ENCODE data around the gene TMEM183A.
A peak's percentile ranks its signal among the peaks of the same experiment; 100 is the strongest.
"Not testable (repeated sequence)": the region's sequence is repeated elsewhere in the genome, so short reads cannot be mapped to it uniquely, and the experiment has no call there.

Gene TMEM183A

DNA sequence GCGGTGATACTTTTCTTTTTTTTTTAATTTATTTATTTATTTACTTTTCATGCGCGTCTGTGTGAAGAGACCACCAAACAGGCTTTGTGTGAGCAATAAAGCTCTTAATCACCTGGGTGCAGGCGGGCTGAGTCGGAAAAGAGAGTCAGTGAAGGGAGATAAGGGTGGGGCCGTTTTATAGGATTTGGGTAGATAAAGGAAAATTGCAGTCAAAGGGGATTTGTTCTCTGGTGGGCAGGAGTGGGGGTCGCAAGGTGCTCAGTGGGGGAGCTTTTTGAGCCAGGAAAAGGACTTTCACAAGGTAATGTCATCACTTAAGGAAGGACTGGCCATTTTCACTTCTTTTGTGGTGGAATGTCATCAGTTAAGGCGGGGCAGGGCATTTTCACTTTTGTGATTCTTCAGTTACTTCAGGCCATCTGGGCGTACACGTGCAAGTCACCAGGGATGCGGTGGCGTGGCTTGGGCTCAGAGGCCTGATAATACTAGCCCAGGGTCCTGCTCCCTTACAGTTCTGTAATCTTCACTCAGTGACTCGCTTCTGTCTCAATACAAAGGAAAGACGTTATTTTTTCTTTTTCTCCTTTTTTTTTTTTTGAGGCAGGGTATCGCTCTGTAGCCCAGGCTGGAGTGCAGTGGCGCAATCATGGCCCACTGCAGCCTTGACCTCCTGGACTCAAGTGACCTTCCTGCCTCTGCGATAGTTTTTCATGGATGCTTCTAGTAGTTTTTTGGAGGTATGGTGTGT lies 1.6 kb upstream of the TMEM183A start:
- Histone ChIP-seq H4K8ac (ENCODE audit: low read depth, low read length) (peak overlapping the region; percentile 62), H4K12ac (ENCODE audit: low read depth, low read length) (peak overlapping the region; percentile 92), H2BK12ac (ENCODE audit: low read length) (peak overlapping the region; percentile 2), H3K4me2 (ENCODE audit: low read length) (peak overlapping the region; percentile 62), H4K91ac (ENCODE audit: low read depth, low read length) (peak overlapping the region; percentile 8)
- H3K4ac ChIP-seq (ENCODE audit: low read depth, low read length); H3K9ac ChIP-seq (ENCODE audit: low read length); H3K4me1 ChIP-seq (ENCODE audit: control insufficient read depth in 1 of 2, insufficient read depth in 2 of 2, low read length in 2 of 2); H3K4me3 ChIP-seq (ENCODE audit: low read depth, low read length); H3K27ac ChIP-seq (ENCODE audit: low read depth, low read length); DNase-seq; H3K79me2 ChIP-seq (ENCODE audit: control insufficient read depth, insufficient read depth, low read length, poor library complexity); H3K36me3 ChIP-seq (ENCODE audit: control insufficient read depth in 1 of 2, insufficient read depth in 2 of 2, low read length in 2 of 2); H3K27me3 ChIP-seq (ENCODE audit: insufficient read depth, low read length); H3K9me3 ChIP-seq (ENCODE audit: insufficient read depth, low read depth, low read length); H2AK5ac ChIP-seq (ENCODE audit: low read length); H3K18ac ChIP-seq (ENCODE audit: low read length); H2BK5ac ChIP-seq (ENCODE audit: low read depth, low read length, poor library complexity); H2AFZ ChIP-seq (ENCODE audit: insufficient read depth, low read length, poor library complexity); H3K14ac ChIP-seq (ENCODE audit: low read length); H3K79me1 ChIP-seq (ENCODE audit: low read length); H2BK120ac ChIP-seq (ENCODE audit: insufficient read depth, low read length, poor library complexity); H3K23ac ChIP-seq (ENCODE audit: low read length): not testable (repeated sequence)
- no CpG with 5 or more reads among the region's 17 CpGs for WGBS (ENCODE audit: extremely low coverage, insufficient coverage, insufficient read length)

DNA sequence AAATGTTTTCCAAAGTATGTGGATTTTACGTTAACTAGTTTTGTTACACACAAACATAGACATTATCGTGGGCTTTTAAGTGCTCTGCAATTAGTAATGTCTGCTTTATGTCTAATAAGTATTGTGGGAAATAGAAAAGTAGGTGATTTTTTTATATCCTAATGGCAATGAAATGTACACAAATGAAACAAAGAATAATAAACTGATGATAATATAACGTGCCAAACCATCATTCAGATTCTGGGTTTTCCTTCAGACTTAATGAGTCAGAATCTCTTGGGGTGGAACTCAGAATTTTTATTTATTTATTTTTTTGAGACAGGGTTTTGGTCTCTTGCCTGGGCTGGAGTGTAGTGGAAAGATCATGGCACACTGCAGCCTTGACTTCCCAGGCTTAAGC lies 2.0 kb downstream of the TMEM183A start:
- no peak overlapping the region for H2BK12ac ChIP-seq (ENCODE audit: low read length)
- H2BK120ac ChIP-seq (ENCODE audit: insufficient read depth, low read length, poor library complexity): no peak overlapping the region
- DNase-seq: no peak
- no peak overlapping the region for H3K23ac ChIP-seq (ENCODE audit: low read length)
- H2AFZ ChIP-seq (ENCODE audit: insufficient read depth, low read length, poor library complexity): no peak overlapping the region
- H3K27ac ChIP-seq (ENCODE audit: low read depth, low read length): no peak overlapping the region
- H3K4me1 ChIP-seq (ENCODE audit: control insufficient read depth in 1 of 2, insufficient read depth in 2 of 2, low read length in 2 of 2): no peaks in the 10 kb centered on the region
- H3K27me3 ChIP-seq (ENCODE audit: insufficient read depth, low read length): no peaks in the 10 kb centered on the region
- H4K12ac ChIP-seq (ENCODE audit: low read depth, low read length): no peak overlapping the region
- no peak overlapping the region for H2AK5ac ChIP-seq (ENCODE audit: low read length)
- H3K4ac ChIP-seq (ENCODE audit: low read depth, low read length): no peak overlapping the region
- no peak overlapping the region for H2BK5ac ChIP-seq (ENCODE audit: low read depth, low read length, poor library complexity)
- H3K18ac ChIP-seq (ENCODE audit: low read length): no peak overlapping the region
- H3K14ac ChIP-seq (ENCODE audit: low read length): no peak overlapping the region
- no peak overlapping the region for H3K4me3 ChIP-seq (ENCODE audit: low read depth, low read length)
- H3K9me3 ChIP-seq (ENCODE audit: insufficient read depth, low read depth, low read length): no peaks in the 10 kb centered on the region
- H3K79me2 ChIP-seq (ENCODE audit: control insufficient read depth, insufficient read depth, low read length, poor library complexity): peaks cover 4% of the 10 kb centered on the region
- H3K79me1 ChIP-seq (ENCODE audit: low read length): peaks cover 7% of the 10 kb centered on the region
- no peak overlapping the region for H3K9ac ChIP-seq (ENCODE audit: low read length)
- no CpG with 5 or more reads among the region's 3 CpGs for WGBS (ENCODE audit: extremely low coverage, insufficient coverage, insufficient read length)
- H4K8ac ChIP-seq (ENCODE audit: low read depth, low read length): no peak overlapping the region
- peak overlapping the region; percentile 16 for H3K4me2 ChIP-seq (ENCODE audit: low read length)
- H3K36me3 ChIP-seq (ENCODE audit: control insufficient read depth in 1 of 2, insufficient read depth in 2 of 2, low read length in 2 of 2): peaks cover 16 to 18% of the 10 kb centered on the region in 2 experiments
- no peak overlapping the region for H4K91ac ChIP-seq (ENCODE audit: low read depth, low read length)

DNA sequence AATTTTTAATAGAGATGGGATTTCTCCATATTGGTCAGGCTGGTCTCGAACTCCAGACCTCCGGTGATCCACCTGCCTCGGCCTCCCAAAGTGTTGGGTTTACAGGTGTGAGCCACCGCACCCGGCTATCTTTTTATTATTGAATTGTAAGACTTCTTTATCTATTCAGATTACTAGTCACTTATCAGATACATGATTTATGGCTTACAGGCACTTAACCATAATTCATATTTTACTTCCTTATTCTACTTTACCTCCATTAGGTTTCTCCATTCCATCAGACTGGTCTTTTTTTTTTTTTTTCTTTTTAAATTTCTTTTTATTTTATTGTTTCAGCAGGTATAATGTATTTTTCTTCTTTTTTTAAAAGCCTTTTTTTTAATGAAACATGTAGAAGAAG lies 4.4 kb downstream of the TMEM183A start:
- Histone ChIP-seq H4K12ac (ENCODE audit: low read depth, low read length) (no peak overlapping the region), H3K14ac (ENCODE audit: low read length) (no peak overlapping the region), H3K27me3 (ENCODE audit: insufficient read depth, low read length) (no peaks in the 10 kb centered on the region), H3K18ac (ENCODE audit: low read length) (no peak overlapping the region), H2BK5ac (ENCODE audit: low read depth, low read length, poor library complexity) (no peak overlapping the region), H2AK5ac (ENCODE audit: low read length) (no peak overlapping the region), H2BK120ac (ENCODE audit: insufficient read depth, low read length, poor library complexity) (no peak overlapping the region), H3K4me2 (ENCODE audit: low read length) (no peak overlapping the region), H3K79me1 (ENCODE audit: low read length) (peaks cover 5% of the 10 kb centered on the region), H4K91ac (ENCODE audit: low read depth, low read length) (no peak overlapping the region), H3K36me3 (ENCODE audit: control insufficient read depth in 1 of 2, insufficient read depth in 2 of 2, low read length in 2 of 2) (peaks cover 23 to 34% of the 10 kb centered on the region in 2 experiments), H3K27ac (ENCODE audit: low read depth, low read length) (no peak overlapping the region), H3K4ac (ENCODE audit: low read depth, low read length) (no peak overlapping the region), H3K4me3 (ENCODE audit: low read depth, low read length) (no peak overlapping the region), H3K23ac (ENCODE audit: low read length) (no peak overlapping the region), H3K9ac (ENCODE audit: low read length) (no peak overlapping the region), H3K79me2 (ENCODE audit: control insufficient read depth, insufficient read depth, low read length, poor library complexity) (peaks cover 4% of the 10 kb centered on the region), H2BK12ac (ENCODE audit: low read length) (no peak overlapping the region), H4K8ac (ENCODE audit: low read depth, low read length) (no peak overlapping the region), H3K4me1 (ENCODE audit: control insufficient read depth in 1 of 2, insufficient read depth in 2 of 2, low read length in 2 of 2) (no peaks in the 10 kb centered on the region), H3K9me3 (ENCODE audit: insufficient read depth, low read depth, low read length) (no peaks in the 10 kb centered on the region), H2AFZ (ENCODE audit: insufficient read depth, low read length, poor library complexity) (no peak overlapping the region)
- DNase-seq: no peak
- no CpG with 5 or more reads among the region's 5 CpGs for WGBS (ENCODE audit: extremely low coverage, insufficient coverage, insufficient read length)

DNA sequence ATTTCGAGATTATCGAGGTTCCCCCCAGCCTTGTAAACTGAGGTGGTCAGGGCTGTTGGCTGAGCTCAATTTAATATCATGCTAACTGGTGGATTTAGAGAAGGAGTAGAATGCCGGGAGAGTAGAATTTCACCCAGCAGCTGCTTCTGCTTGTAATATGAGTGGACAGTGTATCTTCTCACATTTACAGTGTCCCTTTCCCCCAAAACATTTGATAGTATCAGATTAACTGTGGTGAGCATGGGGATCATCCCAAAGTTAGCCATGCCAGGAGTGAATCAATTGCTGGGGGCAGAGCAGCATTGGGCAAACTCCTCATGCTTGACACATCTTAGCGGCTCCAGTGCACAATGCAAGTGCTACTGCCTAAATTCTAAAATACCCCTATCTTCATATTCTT lies 9.9 kb downstream of the TMEM183A start:
- no CpG with 5 or more reads among the region's 4 CpGs for WGBS (ENCODE audit: extremely low coverage, insufficient coverage, insufficient read length)
- no peak for DNase-seq

More for the DNA sequence above, 9.9 kb downstream of the TMEM183A start:
- Histone ChIP-seq H2AFZ (ENCODE audit: insufficient read depth, low read length, poor library complexity) (no peak overlapping the region), H3K4ac (ENCODE audit: low read depth, low read length) (no peak overlapping the region), H2BK5ac (ENCODE audit: low read depth, low read length, poor library complexity) (no peak overlapping the region), H4K12ac (ENCODE audit: low read depth, low read length) (no peak overlapping the region), H3K79me1 (ENCODE audit: low read length) (no peaks in the 10 kb centered on the region), H3K18ac (ENCODE audit: low read length) (no peak overlapping the region), H3K27ac (ENCODE audit: low read depth, low read length) (no peak overlapping the region), H3K36me3 (ENCODE audit: control insufficient read depth in 1 of 2, insufficient read depth in 2 of 2, low read length in 2 of 2) (peaks cover 29 to 54% of the 10 kb centered on the region in 2 experiments), H3K4me2 (ENCODE audit: low read length) (no peak overlapping the region), H3K27me3 (ENCODE audit: insufficient read depth, low read length) (no peaks in the 10 kb centered on the region), H3K79me2 (ENCODE audit: control insufficient read depth, insufficient read depth, low read length, poor library complexity) (no peaks in the 10 kb centered on the region), H3K23ac (ENCODE audit: low read length) (no peak overlapping the region), H3K14ac (ENCODE audit: low read length) (no peak overlapping the region), H4K91ac (ENCODE audit: low read depth, low read length) (no peak overlapping the region), H3K4me1 (ENCODE audit: control insufficient read depth in 1 of 2, insufficient read depth in 2 of 2, low read length in 2 of 2) (no peaks in the 10 kb centered on the region), H3K4me3 (ENCODE audit: low read depth, low read length) (no peak overlapping the region), H2BK12ac (ENCODE audit: low read length) (no peak overlapping the region), H4K8ac (ENCODE audit: low read depth, low read length) (no peak overlapping the region), H3K9ac (ENCODE audit: low read length) (no peak overlapping the region), H2AK5ac (ENCODE audit: low read length) (no peak overlapping the region), H2BK120ac (ENCODE audit: insufficient read depth, low read length, poor library complexity) (no peak overlapping the region), H3K9me3 (ENCODE audit: insufficient read depth, low read depth, low read length) (no peaks in the 10 kb centered on the region)
